Fibroblast of skin of right biceps (primary cell): Measurements from ENCODE around the gene PTPRM.

Source experiments
- DNase-seq: peaks from one replicate; pipeline ENCODE4 v3.0.0-alpha.2; 2013

Gene PTPRM

DNA sequence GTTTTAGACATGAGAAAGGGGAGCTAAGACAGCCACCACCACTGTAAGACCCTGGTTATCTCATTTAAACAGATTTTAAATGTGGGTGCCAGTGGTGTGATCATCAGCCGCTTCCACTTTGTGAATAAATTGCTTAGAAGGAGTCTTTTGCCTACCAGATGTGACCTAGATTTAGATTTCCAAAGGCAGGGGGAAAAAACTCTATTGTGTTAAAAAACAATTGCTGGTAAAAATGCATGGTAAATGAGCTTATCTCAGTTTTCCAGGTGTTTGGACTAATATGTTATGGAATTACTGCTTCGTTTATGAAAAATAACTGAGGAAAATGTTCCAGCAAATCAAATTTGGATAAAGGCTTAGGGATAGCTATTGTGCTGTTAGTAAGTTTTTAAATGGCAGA is 575.8 kb downstream of the PTPRM start:
- DNase-seq, result no peak

DNA sequence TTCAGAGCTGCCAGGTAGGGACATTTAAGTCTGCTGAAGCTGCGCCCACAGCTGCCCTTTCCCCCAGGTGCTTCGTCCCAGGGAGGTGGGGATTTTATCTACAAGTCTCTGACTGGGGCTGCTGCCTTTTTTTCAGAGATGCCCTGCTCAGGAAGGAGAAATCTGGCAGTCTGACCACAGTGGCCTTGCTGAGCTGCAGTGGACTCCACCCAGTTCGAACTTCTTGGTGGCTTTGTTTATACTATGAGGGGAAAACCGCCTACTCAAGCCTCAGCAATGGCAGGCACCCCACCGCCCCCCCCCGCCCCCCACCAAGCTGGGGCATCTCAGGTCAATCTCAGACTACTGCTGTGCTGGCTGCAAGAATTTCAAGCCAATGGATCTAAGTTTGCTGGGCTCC is 584.1 kb downstream of the PTPRM start:
- DNase-seq, result no peak

DNA sequence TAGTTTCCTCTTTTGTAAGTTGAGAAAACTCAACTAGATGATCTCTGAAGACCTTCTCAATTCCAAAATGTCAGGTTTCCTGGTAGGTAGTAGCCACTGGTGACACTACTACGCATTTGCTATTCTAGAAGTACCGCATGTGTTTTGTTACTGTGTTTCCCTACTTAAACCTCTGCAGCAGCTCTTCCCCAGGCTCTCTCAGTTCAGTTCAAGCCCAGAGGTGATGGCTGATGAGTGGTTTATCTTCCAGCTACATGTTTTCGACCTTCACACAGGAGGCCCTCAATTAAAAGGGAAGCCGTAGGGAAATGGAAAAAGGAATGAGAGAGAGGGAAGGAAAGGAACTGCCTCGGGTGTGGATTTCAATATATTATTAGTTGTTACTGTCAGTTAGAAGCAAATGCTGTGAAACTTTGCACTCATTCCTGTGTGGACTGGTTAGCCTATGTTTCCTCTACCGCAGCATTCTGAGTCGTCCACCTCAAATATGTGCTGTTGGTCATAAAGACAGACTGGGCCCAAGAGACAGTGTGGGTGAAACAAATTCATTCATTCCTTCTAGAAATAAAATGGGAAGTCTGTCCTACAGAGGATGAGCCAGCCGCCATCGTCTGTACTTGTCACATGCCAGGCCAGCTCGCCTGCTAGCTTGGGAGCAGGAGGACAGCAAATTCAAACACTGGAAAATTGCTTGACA is 586.9 kb downstream of the PTPRM start:
- DNase-seq, result peak; percentile 88

DNA sequence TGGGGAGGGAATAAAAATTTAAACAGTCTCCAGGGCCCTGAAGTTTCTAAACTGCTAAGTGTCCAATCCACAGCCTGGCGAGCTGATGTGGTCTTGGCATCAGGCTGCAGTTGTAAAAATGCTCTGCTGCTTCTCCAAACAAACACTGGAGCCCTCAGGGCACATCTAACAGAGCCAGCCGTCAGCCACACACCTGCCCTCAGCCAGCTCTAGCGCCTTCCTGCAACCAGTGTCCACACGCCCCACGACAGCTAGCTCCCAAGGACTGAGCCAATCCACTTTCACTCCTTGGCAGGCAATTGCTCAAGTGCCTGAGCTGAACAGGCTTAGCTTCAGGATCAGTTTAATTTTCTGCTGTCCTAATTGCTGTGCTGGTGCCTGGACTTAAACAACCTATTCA is 595.7 kb downstream of the PTPRM start:
- DNase-seq, result no peak

DNA sequence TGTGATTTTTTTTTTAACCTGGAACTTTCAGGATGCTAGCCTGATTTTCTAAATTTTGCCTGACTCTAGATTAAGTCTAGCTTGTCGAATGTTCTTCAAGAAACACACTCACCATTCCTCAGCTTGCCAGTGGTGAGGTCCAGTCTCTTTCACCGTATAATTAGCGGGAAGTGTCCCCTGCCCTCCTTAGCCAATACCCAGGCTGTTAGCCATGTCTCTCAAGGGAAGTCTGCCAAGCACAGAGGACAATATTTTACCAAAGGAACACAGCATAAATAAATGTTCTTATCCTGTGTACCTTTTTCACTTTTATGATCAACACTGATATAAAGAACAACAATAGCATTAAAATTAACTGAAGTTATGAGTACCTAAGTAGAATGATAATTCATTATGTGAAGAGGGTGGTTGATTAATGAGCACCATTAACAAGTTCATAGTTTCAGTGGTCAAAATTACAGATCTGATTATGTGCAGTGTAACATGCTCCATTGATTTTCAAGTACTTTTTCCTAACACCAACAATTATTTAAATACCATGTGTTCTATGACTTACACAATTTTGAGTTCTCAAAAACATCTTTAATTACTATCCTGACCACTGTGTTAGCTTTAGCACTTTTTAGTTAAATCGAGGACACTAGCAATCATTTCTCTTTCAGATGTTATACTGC is 596.3 kb downstream of the PTPRM start:
- DNase-seq, result no peak

DNA sequence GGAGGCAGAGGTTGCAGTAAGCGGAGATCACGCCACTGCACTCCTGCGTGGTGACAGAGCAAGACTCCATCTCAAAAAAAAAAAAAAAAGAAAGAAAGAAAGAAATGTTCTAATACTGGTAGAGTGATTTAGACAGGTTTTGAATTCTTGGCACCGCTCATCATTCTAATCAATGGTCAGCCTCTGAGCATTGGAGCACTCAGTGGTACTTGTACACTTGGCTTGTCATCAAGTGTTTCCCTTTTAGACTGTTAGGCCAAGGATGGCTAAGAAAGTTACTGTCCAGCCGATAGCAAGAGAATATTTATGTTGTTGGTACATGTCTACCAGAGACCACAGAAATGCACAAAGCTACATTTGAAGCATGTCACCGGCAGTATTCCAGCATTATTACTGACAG is 598.0 kb downstream of the PTPRM start:
- no peak for DNase-seq

DNA sequence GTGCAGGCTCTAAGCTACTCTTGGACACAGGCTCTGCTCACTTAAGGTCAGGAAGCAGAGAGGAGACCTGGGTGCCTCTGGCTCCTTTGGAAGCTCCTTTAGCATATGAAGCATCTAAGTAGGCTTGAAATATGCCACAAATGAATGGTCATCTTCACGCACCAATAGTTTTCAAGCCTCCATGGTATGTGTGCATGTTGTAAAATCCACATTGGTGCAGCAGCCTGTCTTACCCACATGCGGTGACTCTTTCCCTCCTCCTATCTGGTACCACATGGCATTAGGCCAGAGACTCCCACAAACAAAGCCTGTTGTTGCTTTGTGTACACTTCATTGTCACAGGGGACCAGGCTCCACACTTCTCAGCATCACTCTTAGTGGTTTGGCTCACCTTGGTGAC is 599.9 kb downstream of the PTPRM start:
- no peak for DNase-seq

DNA sequence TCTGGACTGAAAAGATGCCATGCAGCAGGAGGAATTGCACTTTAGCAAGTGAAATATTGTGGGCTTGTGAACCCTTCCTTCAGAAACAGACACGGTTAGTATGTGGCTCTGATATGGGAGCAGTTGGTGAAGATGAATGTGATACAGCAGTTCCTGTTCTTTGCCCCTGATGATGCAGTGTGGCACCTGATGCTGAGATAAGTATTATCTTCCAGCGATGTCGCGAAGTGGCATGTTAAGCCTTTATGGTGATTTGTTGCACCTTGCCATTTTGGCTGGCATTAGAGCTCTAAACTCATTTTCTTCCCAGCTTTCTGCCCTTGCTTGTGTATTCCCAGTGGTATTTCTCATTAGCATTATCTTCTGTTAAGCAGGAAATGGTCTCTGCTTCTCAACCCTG is 600.6 kb downstream of the PTPRM start:
- no peak for DNase-seq

DNA sequence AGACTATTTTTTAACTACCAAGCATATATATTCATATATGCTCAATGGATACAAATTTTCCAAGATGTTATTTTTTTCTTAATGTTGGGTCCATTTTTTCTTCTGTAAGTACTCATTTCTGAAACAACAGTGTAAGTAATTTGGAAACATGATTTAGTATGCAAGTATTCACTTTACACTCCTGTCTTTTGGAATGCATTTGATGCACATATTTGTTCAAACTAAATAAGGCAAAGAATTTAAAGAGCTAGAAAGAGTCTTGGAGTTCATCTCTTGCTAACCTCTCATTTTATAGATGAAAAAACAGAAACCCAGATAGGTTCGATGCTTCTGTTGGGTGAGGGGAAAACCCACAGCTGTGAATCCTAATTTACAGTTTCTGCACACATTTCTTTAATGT is 602.6 kb downstream of the PTPRM start:
- DNase-seq, result no peak

DNA sequence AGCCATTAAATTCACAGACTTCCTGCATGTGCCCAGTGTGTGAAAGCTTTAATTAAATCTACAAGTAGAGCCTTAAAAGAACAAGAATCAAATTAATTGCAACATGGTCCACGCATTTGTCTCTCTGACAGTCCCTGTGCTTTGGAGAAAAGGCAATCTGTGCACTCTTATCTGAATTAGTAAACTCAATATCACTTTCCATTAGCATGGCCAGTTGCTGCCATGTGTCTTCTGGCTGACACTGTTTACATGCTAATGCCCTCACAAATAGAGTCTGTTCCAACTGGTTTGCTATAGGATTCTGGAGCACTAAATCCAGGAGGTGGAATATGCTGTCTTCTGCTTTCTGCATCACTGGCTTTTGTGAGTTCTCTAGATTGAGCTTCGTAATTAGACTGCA is 607.7 kb downstream of the PTPRM start:
- no peak for DNase-seq

DNA sequence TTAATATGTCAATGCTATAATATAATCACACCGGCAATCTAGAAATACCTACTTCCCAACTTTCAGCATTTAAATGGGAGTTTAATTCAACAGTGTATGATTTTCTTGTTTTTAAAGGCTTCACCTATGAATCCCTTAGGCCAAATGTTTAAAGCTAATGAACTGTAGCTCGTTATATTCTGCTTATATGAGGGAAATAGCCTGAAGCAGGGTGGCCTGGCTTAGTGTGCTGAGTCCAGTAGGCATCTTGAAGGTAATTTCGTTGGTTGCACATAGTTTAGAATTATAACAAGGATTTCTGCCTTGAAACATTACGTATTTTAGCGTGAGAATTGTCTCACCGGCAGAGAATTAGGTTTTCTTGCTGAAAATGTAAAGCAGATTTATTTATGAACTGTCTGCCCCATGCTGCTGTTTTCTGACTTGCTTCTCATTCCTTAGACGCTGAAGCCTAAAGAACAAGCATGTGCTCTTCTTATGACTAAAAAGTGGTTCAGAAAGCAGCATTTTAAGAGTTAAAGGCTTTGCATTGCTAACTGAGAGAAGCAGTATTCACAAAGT is 608.5 kb downstream of the PTPRM start:
- DNase-seq, result no peak

DNA sequence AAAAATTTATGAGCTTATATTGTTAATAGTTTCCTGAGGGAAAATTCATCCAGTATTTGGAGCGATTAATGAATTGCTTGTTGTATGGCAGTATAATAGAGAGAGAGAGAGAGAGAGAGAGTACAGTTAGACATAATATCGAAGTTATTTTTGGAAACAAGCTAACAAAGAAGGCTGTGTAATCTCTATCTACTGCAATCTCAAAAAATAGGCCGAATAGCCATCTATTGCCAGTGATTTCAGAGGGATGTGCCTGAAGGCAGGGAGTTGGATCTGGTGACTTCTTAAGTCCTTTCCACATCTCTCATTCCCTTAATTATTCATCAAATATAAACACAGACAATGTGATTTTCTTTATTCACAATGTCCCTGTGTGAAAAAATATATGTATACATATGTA is 609.0 kb downstream of the PTPRM start:
- DNase-seq, result no peak

DNA sequence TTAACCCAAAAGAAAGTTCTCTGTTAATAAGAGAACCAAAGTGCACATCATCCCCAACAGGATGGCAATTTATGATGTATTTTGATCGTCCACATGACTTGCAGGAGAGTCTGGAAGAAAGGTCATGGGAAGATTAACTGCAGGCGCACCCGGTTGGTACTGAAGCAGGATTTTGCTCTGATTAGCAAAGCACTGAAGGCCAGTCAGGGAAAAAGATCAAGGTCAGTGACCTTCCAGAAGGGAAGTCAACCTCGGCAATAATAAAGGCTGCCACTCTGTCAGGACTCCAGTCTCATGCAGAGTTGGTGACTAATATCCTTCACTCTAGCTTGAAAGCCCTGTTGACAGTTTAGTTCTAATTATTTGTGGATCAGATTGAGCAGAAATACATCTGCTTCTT is 609.4 kb downstream of the PTPRM start:
- DNase-seq, result no peak

DNA sequence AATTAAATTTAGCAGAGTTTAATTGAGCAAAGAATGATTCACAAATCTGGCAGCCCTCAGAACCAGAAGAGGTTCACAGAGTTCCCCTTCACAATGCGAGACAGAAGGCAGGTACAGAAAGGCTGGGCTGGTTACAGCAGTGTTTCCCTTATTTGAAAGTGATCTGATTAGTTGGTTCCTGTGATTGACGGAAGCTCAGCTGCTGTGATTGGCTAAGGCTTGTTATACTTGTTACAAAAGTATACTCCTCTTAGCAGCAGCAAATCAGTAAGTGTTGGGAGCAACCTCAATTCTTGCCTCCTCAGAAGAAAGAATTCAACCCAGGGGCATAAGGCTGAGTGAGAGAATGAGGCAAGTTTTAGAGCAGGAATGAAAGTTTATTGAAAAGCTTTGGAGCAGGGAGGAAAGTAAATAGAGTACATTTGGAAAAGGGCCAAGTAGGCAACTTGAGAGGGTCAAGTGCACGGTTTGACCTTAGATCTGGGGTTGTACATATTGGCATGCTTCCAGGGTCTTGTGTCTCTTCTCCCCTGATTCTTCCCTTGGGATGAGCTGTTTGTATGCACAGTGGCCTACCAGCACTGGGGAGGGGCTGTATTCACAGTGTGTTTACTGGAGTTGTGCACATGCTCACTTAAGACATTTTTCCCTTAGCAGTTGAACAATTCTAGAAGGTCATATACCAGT is 610.4 kb downstream of the PTPRM start:
- DNase-seq, result no peak

DNA sequence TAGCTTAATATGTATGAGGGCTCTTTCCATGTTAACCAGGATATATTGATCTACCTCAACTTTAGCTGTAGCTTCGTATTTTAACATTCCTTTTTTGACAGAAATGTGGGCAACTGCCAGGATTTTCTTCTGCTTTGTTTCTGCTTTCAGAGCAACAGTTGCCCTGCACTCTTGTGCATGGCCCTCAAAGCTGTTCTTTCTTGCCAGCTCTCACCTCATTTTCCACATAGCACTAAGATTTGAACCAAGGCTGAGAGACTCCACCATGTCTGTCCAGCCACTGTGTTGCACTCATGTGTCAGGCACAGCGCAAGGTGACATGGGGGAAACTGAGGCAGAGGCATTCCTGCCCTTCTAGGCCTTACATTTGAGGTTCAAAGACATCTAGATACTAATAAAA is 619.3 kb downstream of the PTPRM start:
- DNase-seq, result no peak

DNA sequence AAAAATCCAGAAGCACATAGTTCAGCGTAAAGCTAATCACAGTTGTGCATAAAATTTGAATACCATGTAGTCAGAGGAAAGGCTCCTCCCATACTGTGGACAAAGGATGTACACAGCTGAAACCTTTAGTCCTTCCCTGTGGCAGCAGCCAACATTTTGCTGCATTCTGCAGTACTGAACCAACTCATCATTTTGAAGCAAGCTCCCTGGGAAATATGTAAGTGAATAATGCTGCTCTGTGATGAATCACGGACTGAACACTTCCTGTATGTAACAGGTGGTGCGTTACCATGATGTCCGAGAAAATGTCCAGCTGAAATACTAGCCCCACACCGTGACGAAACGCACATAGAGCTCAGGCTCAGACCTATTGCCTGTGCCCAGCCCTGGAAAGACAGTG is 621.1 kb downstream of the PTPRM start:
- peak; percentile 55 for DNase-seq

DNA sequence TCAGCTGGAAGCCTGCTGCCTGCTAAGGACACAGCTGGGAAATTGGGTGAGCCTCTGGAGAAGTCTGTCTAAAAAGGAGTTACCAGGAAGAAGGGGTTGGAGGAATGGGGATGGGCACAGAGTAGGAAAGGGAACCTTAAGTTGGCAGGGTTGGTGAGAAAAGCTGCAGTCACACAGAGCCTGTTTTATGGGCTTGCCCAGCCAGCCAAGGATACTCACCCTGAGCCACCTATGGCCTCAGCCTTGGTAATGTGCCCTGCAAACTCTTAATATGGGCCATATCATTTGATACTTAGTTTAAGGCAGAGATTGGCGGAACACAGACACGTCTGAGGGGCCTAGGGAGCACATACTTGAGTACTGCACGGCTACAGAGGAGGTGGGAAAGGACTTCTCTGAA is 623.9 kb downstream of the PTPRM start:
- DNase-seq, result no peak

DNA sequence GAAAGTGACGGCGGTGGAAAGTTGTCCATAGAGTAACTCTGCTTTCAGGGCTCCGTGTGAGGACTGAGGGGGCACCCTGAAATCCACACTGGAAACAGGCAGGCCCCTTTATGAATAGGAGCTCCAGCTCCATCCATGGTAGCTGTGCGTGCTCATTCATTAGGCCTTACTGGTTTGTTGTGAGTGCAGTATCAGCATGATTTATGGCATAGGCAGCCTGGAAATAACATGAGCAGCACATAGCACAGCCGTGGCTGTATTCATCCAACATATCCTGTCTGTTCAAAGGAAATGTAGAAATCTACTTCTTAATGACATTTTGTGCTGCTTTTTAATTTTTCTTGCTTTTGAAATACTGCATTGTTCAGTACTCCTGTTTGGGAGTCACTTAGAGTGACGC is 627.3 kb downstream of the PTPRM start:
- no peak for DNase-seq

DNA sequence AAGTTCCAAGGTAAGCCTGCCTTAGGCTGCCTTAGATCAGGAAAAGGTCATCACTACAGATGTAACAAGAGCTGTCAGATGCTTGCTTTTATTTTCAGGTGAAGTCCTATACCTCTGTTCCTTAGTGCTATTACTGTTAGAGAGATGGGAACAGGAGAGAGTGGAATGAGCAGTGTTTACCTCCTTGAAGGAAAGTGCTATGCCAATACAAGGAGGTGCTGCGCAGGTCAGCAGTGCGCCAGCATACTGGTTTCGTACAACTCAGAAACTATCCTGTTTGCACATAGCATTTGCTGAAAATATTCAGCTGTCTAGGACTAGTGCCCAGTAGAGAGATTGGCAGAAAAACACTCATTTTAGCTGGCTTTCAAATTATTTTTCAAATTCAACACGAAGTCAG is 629.1 kb downstream of the PTPRM start:
- no peak for DNase-seq

DNA sequence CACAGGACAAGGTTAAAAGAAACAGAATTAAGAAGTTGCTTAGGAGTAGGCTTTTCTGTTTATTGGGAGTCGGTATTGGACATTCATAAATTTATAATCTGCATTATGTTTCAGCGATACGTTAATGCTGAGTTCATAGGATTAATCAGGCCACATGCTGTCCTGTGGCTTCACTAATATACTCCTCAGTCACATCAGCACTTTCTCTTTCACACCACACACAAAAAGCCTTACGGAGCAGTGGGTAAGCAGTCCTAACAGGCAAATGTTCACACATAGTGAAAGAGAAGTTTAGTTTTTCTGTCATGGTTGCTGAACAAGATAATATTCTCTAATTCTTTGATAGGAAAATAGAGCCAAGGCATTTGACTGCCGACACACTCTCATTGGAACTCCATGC is 630.4 kb downstream of the PTPRM start:
- DNase-seq, result no peak

DNA sequence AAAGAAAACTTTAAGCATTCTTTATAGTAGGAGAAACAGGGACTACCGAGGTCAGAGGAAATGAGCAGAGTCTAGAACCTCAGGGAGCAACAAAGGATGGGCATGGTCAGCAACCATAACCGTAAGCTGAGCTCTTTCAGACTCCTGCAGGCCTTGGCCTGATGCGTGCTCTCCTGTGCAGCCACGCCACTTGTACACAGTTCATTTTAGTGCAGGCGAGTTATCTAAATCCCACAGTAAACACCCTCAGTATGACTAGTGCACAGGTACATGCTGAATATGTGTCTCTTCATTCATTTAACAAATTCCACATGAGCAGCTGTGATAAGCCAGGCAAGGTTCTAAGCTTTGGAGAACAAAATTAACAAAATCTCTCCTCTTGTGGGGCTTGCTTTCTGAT is 640.9 kb downstream of the PTPRM start:
- DNase-seq, result no peak

DNA sequence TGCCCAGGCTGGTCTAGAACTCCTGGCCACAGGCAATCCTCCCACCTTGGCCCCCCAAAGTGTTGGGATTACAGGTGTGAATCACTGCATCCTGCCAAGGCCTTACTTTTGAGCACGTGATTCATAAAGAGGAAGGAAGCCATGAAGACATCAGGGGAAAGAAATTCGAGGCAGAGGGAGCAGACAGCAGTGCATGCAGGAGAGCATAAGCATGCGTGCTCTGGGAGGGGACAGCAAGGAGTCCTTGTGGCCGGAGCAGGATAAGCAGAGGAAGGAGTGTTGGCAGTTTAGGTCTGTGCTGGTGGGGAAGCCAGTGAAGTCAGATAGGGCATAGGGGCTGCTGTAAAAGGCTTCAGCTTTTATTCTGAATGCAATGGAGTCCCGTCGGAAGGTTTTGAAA is 641.6 kb downstream of the PTPRM start:
- DNase-seq, result no peak

DNA sequence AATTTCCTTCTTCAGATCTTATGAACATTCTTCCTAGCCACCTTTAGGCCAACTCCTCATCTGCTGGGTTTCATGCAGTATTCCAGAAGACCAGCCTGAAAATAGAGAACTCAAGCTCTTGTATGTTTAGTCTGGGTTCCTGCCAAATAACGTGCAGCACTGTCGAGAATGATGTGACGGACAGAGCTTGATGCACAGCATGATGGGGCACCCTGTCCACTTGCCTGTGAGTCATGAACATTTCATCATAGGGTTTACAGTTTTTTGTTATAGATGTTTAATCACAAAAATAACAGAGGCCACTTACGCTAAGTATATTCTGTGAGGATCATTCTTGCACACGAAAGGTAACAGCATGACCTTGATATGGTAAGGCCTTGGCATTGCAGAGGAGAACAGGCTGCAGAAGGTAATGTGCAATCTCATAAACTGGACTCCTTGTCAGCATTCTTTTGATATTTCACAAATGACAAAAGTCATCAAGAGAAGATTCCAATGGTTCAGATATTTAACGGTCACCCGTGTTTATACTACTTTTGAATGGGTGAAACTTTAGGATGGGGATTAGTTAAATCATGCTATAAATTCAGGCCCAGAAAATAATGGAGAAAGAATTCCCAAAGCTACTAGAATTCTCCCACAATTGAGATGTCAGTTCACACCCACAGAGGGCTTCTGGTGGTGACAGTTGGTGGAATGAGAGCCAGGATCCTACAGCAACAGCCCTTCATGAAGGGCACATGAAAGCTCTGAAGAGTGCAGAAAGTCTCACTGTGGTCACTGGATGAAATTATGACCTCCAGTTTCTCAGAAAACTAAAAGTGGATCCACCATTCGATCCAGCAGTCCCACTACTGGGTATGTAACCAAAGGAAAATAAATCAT is 646.0 kb downstream of the PTPRM start:
- DNase-seq, result peak; percentile 75
